HCT116 (cell line): Measurements from ENCODE around the gene MTA3. TPM values are rescaled to one million over a fixed set of nuclear protein-coding genes. Genes with fewer than 3 reads are reported as not detected.

ENCODE experiments used
- ATAC-seq: fragments of 200-7000 bp; cut with Tn5 transposase; 2 replicates; pipeline ENCODE4 v1.9.1; 2020; ENCODE audit warnings: mild to moderate bottlenecking, moderate library complexity
- BruUV-seq: library from RNA; stranded (reverse); fragments of 400-500 nt; replicated peaks from 2 replicates; lab custom pipeline; 2021; lab: Mats Ljungman, UMichigan
- CTCF ChIA-PET: fragments of 300-600 bp; sonication (Branson Sonifier 250); formaldehyde crosslinking; loops from one replicate; lab custom pipeline; 2021; ENCODE audit warnings: antibody characterized with exemption; lab: Charles Lee
- POLR2A ChIA-PET: fragments of 300-600, 350-600 bp; sonication (Branson Sonifier 250); formaldehyde crosslinking; loops from one replicate; lab custom pipeline; 2021; ENCODE audit warnings: antibody characterized with exemption; lab: Charles Lee
- RAD21 ChIA-PET, 2 experiments: fragments of 300-600 bp; sonication (Branson Sonifier 250); formaldehyde crosslinking; loops; one replicate each; lab custom pipeline; 2023; ENCODE audit warnings: low total read pairs in 2 of 2; ENCODE audit not compliant: uncharacterized antibody in 2 of 2, unreplicated experiment in 2 of 2, low non-redundant PET in 1 of 2; lab: Charles Lee
- DNase-seq: peaks from one replicate; pipeline ENCODE4 v3.0.0-alpha.2; 2010; ENCODE audit warnings: low read depth, low spot score
- H2AFZ ChIP-seq: fragments of 200-600 bp; shearing (Covaris generic), sonication (generic); 2 replicates; pipeline ENCODE4 v1.6.1; 2017; ENCODE audit warnings: low read depth, mixed run types, mixed read lengths, antibody characterized with exemption, low read length; ENCODE audit not compliant: poor library complexity, severe bottlenecking
- H3K27ac ChIP-seq: 2 replicates; pipeline ENCODE4 v1.5.1; 2012; ENCODE audit warnings: low read depth, low read length
- H3K27me3 ChIP-seq: fragments of 200-600 bp; sonication (generic); 2 replicates; pipeline ENCODE4 v1.6.1; 2016; ENCODE audit warnings: mixed run types, low read length, mixed read lengths; ENCODE audit not compliant: insufficient read depth
- H3K36me3 ChIP-seq, 2 experiments: fragments of 200-500 bp in 1 of 2; fragments of 200-600 bp in 1 of 2; sonication (Bioruptor generic) in 1 of 2; sonication (generic) in 1 of 2; 2 replicates each; pipeline versions ENCODE4 v1.5.1 to v1.6.1; 2014 to 2016; ENCODE audit warnings: low read length in 2 of 2, inconsistent platforms in 1 of 2, mixed read lengths in 1 of 2, mixed run types in 1 of 2; ENCODE audit not compliant: insufficient read depth in 2 of 2, control insufficient read depth in 1 of 2
- H3K4me1 ChIP-seq, 2 experiments: fragments of 200-600 bp in 1 of 2; sonication (generic) in 1 of 2; 2 replicates each; pipeline versions ENCODE4 v1.5.1 to v1.6.1; 2012 to 2017; ENCODE audit warnings: low read length in 2 of 2, inconsistent platforms in 1 of 2, mild to moderate bottlenecking in 1 of 2, mixed read lengths in 1 of 2, mixed run types in 1 of 2, moderate library complexity in 1 of 2; ENCODE audit not compliant: insufficient read depth in 2 of 2, control insufficient read depth in 1 of 2
- H3K4me2 ChIP-seq: fragments of 200-600 bp; sonication (generic); 2 replicates; pipeline ENCODE4 v1.6.1; 2017; ENCODE audit warnings: mixed run types, low read length, mixed read lengths
- H3K4me3 ChIP-seq, 2 experiments: fragments of 200-600 bp in 1 of 2; sonication (generic) in 1 of 2; replicated peaks in 1 of 2; 2 replicates each; pipeline ENCODE4 v1.5.1; 2011 to 2016; ENCODE audit warnings: low read length in 2 of 2, control low read depth in 1 of 2, low read depth in 1 of 2, mild to moderate bottlenecking in 1 of 2, mixed read lengths in 1 of 2, mixed run types in 1 of 2
- H3K79me2 ChIP-seq: fragments of 200-600 bp; sonication (generic); 2 replicates; pipeline ENCODE4 v1.6.1; 2017; ENCODE audit warnings: mild to moderate bottlenecking, mixed run types, low read length, moderate library complexity, mixed read lengths; ENCODE audit not compliant: insufficient read depth
- H3K9ac ChIP-seq: fragments of 200-600 bp; sonication (generic); 2 replicates; pipeline ENCODE4 v1.6.1; 2016; ENCODE audit warnings: low read length, mixed read lengths
- H3K9me2 ChIP-seq: fragments of 200-600 bp; sonication (generic), shearing (Covaris generic); 2 replicates; pipeline ENCODE4 v1.6.1; 2017; ENCODE audit warnings: mixed run types, mild to moderate bottlenecking, moderate library complexity; ENCODE audit not compliant: insufficient read depth
- H3K9me3 ChIP-seq, 2 experiments: fragments of 200-500 bp in 1 of 2; fragments of 200-600 bp in 1 of 2; sonication (Bioruptor generic) in 1 of 2; sonication (generic) in 1 of 2; 2 replicates each; pipeline ENCODE4 v1.6.1; 2014 to 2017; ENCODE audit warnings: low read length in 2 of 2, mixed read lengths in 2 of 2, inconsistent platforms in 1 of 2, low read depth in 1 of 2, mild to moderate bottlenecking in 1 of 2, mixed run types in 1 of 2, moderate library complexity in 1 of 2; ENCODE audit not compliant: control insufficient read depth in 1 of 2, insufficient read depth in 1 of 2
- H4K20me1 ChIP-seq: fragments of 200-600 bp; sonication (generic), shearing (Covaris generic); 2 replicates; pipeline ENCODE4 v1.6.1; 2017; ENCODE audit warnings: mixed run types, mild to moderate bottlenecking, moderate library complexity; ENCODE audit not compliant: insufficient read depth
- ATF3 ChIP-seq: IDR thresholded peaks from 2 replicates; pipeline ENCODE4 v1.6.1; 2012
- CBX3 ChIP-seq: IDR thresholded peaks from 2 replicates; pipeline ENCODE4 v1.6.1; 2012; ENCODE audit warnings: low read depth
- CTCF ChIP-seq, 3 experiments: fragments of 200-600 bp in 1 of 3; sonication (generic) in 1 of 3; IDR thresholded peaks in 2 of 3; conservative IDR thresholded peaks in 1 of 3; 2 replicates each; pipeline ENCODE4 v1.5.1; 2012 to 2017; ENCODE audit warnings: low read depth in 2 of 3, low read length in 2 of 3, antibody characterized with exemption in 1 of 3, borderline replicate concordance in 1 of 3, control low read depth in 1 of 3, mild to moderate bottlenecking in 1 of 3, mixed read lengths in 1 of 3, mixed run types in 1 of 3, moderate library complexity in 1 of 3; ENCODE audit not compliant: insufficient read depth in 1 of 3
- EGR1 ChIP-seq: IDR thresholded peaks from 2 replicates; pipeline ENCODE4 v1.6.1; 2012; ENCODE audit warnings: low read depth
- EZH2 ChIP-seq: fragments of 200-600 bp; sonication (generic); IDR thresholded peaks from 2 replicates; pipeline ENCODE4 v1.6.1; 2017; ENCODE audit warnings: antibody characterized with exemption, mixed run types
- EZH2phosphoT487 ChIP-seq: fragments of 200-600 bp; IDR thresholded peaks from 2 replicates; pipeline ENCODE4 v1.6.1; 2018; ENCODE audit warnings: antibody characterized with exemption, borderline replicate concordance
- FOSL1 ChIP-seq: IDR thresholded peaks from 2 replicates; pipeline ENCODE4 v1.6.1; 2012; ENCODE audit warnings: low read depth
- RAD21 ChIP-seq: IDR thresholded peaks from 2 replicates; pipeline ENCODE4 v1.6.1; 2012; ENCODE audit warnings: low read depth, mild to moderate bottlenecking
- SIN3A ChIP-seq: IDR thresholded peaks from 2 replicates; pipeline ENCODE4 v1.6.1; 2012; ENCODE audit warnings: low read depth
- SP1 ChIP-seq: IDR thresholded peaks from 2 replicates; pipeline ENCODE4 v1.6.1; 2012; ENCODE audit warnings: low read depth
- SRF ChIP-seq: IDR thresholded peaks from 2 replicates; pipeline ENCODE4 v1.6.1; 2012; ENCODE audit warnings: low read depth
- TCF7L2 ChIP-seq: IDR thresholded peaks from 2 replicates; pipeline ENCODE4 v1.7.0; 2011; ENCODE audit warnings: borderline replicate concordance, inconsistent platforms; ENCODE audit not compliant: insufficient read depth, insufficient read length; ENCODE audit errors: extremely low read depth
- YY1 ChIP-seq: IDR thresholded peaks from 2 replicates; pipeline ENCODE4 v1.6.1; 2011; ENCODE audit warnings: low read length, low read depth, moderate library complexity, mild to moderate bottlenecking; ENCODE audit not compliant: insufficient replicate concordance; ENCODE audit errors: extremely low read depth
- intact Hi-C: fragments of 100-400 bp; cut with micrococcal nuclease; formaldehyde crosslinking; loops from 2 replicates; pipeline ENCODE4 v1.10.0; 2022
- total RNA-seq: library from RNA; stranded (reverse); gene quantifications from one replicate; pipeline ENCODE4 v1.2.1, GENCODE V29; 2021; ENCODE audit not compliant: unreplicated experiment
- TF ChIP-seq, protein P1 (sequence below): IDR thresholded peaks from 2 replicates; pipeline ENCODE4 v1.6.1; 2011; ENCODE audit warnings: mild to moderate bottlenecking, low read length, moderate library complexity; ENCODE audit not compliant: insufficient replicate concordance; ENCODE audit errors: extremely low read depth

MTA3 gene
- total RNA-seq, 1 experiment from 2014 or later, result 46.3 TPM

GRCh38 chr2:42693688-42694479, 125.5 kb downstream of the MTA3 start (continued):
- no peak for TF ChIP-seq RAD21
- TF ChIP-seq FOSL1, result no peak
- TF ChIP-seq EZH2, result no peak
- TF ChIP-seq CBX3, result no peak
- TF ChIP-seq, all 23 proteins: peak for 0

DNA sequence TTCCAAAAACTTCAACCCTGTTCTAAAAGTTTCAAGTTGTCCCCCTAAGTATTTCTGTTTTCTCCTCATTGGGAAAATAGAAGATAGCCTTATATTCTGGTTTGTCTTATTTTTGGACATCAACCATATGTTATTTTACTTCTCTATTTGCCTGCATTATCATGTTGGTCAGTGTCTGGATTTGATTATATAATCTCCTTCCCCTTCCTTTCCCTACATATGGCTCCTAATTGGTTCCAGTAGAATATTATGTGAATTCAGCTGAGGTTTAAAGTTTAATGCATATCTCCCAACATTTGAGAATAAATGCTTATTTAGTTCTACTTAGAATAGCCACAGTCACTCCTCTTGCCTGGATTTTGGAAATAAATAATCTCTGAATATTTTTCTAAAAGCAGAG, 128.6 kb downstream of the MTA3 start:
- no peaks in the 10 kb centered on the region for H3K36me3 ChIP-seq
- no peak overlapping the region for H3K4me2 ChIP-seq
- H3K9ac ChIP-seq, result no peak overlapping the region
- intact Hi-C loops, result no loop called here
- peaks cover 0 to 2% of the 10 kb centered on the region in 2 experiments; a peak in 1 of 4 replicates for H3K4me1 ChIP-seq
- ChIA-PET CTCF (no interaction called here), RAD21 (no interaction called here), POLR2A (no interaction called here)
- no peak overlapping the region for H3K4me3 ChIP-seq
- no TSS peak for BruUV-seq
- H3K9me3 ChIP-seq, result no peaks in the 10 kb centered on the region
- no peaks in the 10 kb centered on the region for H4K20me1 ChIP-seq
- H3K27ac ChIP-seq, result no peak overlapping the region
- no peaks in the 10 kb centered on the region for H3K27me3 ChIP-seq
- H3K79me2 ChIP-seq, result no peaks in the 10 kb centered on the region
- ATAC-seq, result no peak
- no peaks in the 10 kb centered on the region for H3K9me2 ChIP-seq
- TF ChIP-seq FOSL1 (no peak), TCF7L2 (no peak), YY1 (no peak), SP1 (no peak), EGR1 (no peak), SIN3A (no peak), EZH2 (no peak), CBX3 (no peak), SRF (no peak), ATF3 (no peak), EZH2phosphoT487 (no peak), CTCF (IDR thresholded peaks at IDR 0.05 in 2 of 3, conservative IDR thresholded peaks at IDR 0.05 in 1 of 3; ENCODE audit: borderline replicate concordance in 1 of 3, insufficient read depth in 1 of 3, low read depth in 2 of 3, low read length in 2 of 3) (no peak)
- TF ChIP-seq, protein P1, sequence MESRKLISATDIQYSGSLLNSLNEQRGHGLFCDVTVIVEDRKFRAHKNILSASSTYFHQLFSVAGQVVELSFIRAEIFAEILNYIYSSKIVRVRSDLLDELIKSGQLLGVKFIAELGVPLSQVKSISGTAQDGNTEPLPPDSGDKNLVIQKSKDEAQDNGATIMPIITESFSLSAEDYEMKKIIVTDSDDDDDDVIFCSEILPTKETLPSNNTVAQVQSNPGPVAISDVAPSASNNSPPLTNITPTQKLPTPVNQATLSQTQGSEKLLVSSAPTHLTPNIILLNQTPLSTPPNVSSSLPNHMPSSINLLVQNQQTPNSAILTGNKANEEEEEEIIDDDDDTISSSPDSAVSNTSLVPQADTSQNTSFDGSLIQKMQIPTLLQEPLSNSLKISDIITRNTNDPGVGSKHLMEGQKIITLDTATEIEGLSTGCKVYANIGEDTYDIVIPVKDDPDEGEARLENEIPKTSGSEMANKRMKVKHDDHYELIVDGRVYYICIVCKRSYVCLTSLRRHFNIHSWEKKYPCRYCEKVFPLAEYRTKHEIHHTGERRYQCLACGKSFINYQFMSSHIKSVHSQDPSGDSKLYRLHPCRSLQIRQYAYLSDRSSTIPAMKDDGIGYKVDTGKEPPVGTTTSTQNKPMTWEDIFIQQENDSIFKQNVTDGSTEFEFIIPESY, result no peak
- DNase-seq, result no peak
- H2AFZ ChIP-seq, result no peak overlapping the region
